Right ventricle myocardium inferior (tissue), 1 donor: Measurements from ENCODE around the gene SUGCT. TPM values are rescaled to one million over a fixed set of nuclear protein-coding genes. Genes with fewer than 3 reads are reported as not detected.

Experiments used
- ATAC-seq: fragments of 200-7000 bp; cut with Tn5 transposase; one replicate; pipeline ENCODE4 v1.9.1; 2020; ENCODE audit warnings: mild to moderate bottlenecking, moderate library complexity
- DNase-seq: peaks from one replicate; pipeline ENCODE4 v3.0.0; 2021; ENCODE audit errors: missing footprints
- intact Hi-C: fragments of 100-400 bp; cut with DNase I; formaldehyde crosslinking; loops from one replicate; pipeline ENCODE4 v1.11.0; 2022
- total RNA-seq: library from RNA; stranded (reverse); fragmentation: NEBNext Ultra II Directional; extraction: Animal tissue kit (Norgen Biotek cat#: 25700); gene quantifications from one replicate; pipeline ENCODE4 v1.2.1, GENCODE V29; 2021
- donor health status: DM: no; HTN: yes; CAD: no; lungs with severe emphysema.

SUGCT gene
- total RNA-seq, 1 donor from 2014 or later, result 4.4 TPM

- DNase-seq (no peak), ATAC-seq (no peak)
- intact Hi-C loops, result no loop called here
These were observed 207.0 kb downstream of the SUGCT start for GRCh38 chr7:40341836-40342235.

DNA sequence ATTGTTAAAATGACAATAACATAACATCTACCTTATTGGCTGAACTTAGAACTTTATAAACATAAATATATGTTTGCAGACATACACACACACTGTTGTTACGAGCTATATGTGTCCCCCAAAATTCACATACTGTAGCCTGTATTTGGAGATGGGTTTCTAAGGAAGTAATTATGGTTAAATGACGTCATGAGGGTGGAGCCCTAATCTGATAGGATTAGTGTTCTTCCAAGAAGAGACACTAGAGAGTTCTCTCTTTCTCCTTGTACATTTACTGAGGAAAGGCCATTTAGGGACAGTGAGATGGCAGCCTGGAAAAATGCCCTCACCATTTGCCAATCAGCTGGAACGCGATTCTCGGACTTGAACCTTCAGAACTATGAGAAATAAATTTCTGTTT, 211.7 kb downstream of the SUGCT start:
- ATAC-seq (no peak), DNase-seq (no peak)
- intact Hi-C loops, result no loop called here

DNA sequence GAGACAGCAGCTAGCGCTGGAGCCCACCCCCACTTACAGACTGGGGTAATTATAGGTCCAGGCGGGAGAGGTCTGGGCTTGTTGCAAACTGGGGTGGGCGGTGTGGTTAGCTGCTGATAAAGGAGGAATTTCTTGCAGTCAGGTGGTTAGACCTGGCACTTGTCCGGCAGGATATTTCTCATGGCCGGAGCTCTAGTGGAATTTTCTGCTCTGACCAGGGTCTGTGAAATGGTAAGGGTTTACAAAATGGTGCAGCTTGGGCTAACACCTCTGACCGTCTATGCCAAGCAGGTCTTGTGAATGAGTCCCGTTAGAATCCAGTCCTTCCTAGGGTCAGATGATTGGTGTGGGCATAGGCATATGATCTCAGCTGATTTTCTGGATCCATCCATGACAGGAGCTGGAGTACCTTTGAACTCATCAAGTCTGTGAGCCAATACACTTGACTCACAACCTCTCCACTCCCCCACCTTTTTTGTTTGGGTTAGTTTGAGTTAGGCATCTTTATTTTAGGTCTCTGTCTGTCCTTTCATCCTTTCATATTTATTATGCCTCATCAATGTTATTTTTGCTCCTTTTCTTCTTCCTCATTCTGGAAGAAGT, 213.4 kb downstream of the SUGCT start:
- intact Hi-C loops, result no loop called here
- DNase-seq (no peak), ATAC-seq (no peak)

GRCh38 chr7:40350100-40350499, 215.3 kb downstream of the SUGCT start:
- ATAC-seq, result no peak
- intact Hi-C loops, result no loop called here
- no peak for DNase-seq

- intact Hi-C loops, result no loop called here
- no peak for DNase-seq
- no peak for ATAC-seq
These were observed 219.9 kb downstream of the SUGCT start for GRCh38 chr7:40354711-40355110.

- intact Hi-C loops, result no loop called here
- DNase-seq (no peak), ATAC-seq (no peak)
These were observed 221.5 kb downstream of the SUGCT start for GRCh38 chr7:40356312-40356711.

- intact Hi-C loops, result no loop called here
- ATAC-seq (no peak), DNase-seq (no peak)
These were observed 222.3 kb downstream of the SUGCT start for GRCh38 chr7:40356871-40357709.

GRCh38 chr7:40369641-40370277, 235.0 kb downstream of the SUGCT start:
- DNase-seq, result no peak
- intact Hi-C loops, result no loop called here
- ATAC-seq, result no peak

DNA sequence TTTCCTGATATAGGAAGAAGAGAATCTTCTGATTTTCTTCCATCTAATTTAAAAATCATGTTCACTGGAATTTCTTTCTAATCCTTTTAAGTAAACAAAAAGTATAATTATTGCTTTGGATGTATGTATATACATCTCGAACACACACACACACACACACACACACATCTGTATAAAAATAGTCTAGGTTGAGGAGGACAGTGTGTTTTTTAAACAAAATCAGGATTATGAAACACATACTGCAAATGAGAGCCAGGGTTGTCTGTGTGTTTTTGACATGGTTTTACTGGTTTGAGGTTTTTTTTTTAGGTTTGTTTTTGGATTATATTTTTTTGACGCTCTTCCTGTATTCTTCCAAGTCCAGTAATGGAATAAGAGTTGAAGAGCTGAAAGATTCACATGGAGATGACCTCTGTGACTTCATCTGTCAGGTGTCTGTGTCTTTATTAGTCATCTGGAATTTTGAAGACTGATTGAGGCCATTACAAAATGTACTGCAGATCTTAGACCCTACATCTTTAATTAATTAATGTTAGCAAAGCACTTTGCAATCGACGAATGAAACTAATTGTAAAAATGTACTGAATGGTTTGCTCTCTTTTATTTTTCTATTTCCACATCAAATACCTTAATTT, 237.1 kb downstream of the SUGCT start:
- ATAC-seq (no peak), DNase-seq (no peak)
- intact Hi-C loops, result no loop called here

DNA sequence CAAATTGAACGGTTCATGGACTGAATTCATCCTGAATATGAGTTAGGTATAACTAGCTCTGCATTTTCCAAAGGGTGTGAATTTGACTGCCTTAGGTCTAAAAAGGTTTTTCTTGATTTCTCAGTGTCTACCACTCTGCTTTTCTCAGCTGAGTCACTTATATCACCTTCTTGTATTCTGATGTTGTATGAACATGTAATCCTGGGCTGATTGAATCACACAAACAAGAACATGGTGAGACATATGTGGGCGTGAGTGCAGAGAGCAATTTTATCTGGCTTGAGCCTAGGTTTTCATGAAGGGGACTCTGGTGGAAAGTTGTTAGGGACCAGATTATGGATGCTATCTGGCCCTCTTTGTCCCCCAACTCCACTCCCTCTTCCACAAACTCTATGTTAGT, 239.8 kb downstream of the SUGCT start:
- intact Hi-C loops, result no loop called here
- DNase-seq (no peak), ATAC-seq (no peak)

GRCh38 chr7:40380111-40380510, 245.3 kb downstream of the SUGCT start:
- DNase-seq (no peak), ATAC-seq (no peak)
- intact Hi-C loops, result no loop called here

DNA sequence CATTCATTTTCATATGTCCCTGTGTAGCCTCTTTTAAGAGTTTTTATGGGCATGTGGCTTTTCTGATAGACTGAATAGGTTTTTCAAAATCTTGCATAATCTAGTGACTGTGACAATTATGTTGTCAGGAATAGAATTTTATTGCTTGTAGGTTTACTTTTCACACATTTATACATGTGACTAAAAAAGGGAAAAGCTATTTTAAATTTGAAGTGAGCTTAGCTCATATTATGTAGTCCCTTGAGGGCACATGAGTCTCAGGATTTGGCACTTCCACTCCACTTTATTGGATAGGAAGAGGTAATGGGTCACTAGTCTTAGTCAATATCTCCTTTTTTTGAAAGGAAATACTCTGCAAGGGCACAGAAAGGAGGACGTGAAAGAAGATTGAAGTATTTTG, 247.3 kb downstream of the SUGCT start:
- ATAC-seq, result no peak
- intact Hi-C loops, result no loop called here
- DNase-seq, result no peak

DNA sequence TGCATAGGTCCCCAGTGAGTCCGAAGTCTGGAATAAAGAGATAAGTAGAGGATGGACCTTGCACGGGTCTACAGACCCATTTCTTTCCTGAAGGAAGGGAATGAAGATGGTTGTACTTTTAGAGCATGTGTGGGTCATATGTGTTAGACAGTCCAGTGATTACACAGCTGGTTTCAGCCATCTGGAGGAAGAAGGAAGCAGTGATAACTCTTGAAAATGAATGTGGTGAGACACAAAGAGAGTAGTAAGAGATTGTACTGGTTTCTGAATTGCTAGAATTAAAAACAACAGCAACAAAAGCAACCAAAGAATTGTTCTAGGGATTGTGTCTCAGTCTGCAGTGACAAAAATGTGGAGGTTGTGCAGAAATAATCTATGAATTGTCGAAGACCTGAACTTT, 258.9 kb downstream of the SUGCT start:
- DNase-seq (no peak), ATAC-seq (no peak)
- intact Hi-C loops, result no loop called here

DNA sequence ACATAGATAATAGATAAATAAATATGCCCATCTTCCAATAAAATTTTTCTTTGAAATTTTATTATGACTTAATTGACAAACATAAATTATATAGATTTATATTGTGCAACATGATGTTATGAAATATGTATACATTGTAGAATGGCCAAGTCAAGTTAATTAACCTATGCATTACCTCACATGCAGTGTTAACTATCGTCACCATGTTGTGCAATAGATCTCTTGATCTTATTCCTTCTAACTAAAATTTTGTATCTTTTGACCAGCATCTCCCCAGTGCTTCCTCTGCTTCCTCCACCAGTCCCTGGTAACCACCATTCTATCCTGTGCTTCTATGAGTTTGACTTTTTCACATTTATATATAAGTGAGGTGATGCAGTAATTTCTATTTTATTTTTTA, 259.6 kb downstream of the SUGCT start:
- ATAC-seq, result no peak

GRCh38 chr7:40400525-40400924, 265.7 kb downstream of the SUGCT start:
- DNase-seq (no peak), ATAC-seq (no peak)
- intact Hi-C loops, result no loop called here

More for the DNA sequence above, 259.6 kb downstream of the SUGCT start:
- intact Hi-C loops, result no loop called here
- DNase-seq, result no peak

GRCh38 chr7:40401406-40401805, 266.6 kb downstream of the SUGCT start:
- DNase-seq (no peak), ATAC-seq (no peak)
- intact Hi-C loops, result no loop called here

GRCh38 chr7:40402661-40403060, 267.9 kb downstream of the SUGCT start:
- intact Hi-C loops, result no loop called here

GRCh38 chr7:40403703-40404476, 269.1 kb downstream of the SUGCT start:
- ATAC-seq, result no peak

More at GRCh38 chr7:40402661-40403060, 267.9 kb downstream of the SUGCT start:
- DNase-seq (no peak), ATAC-seq (no peak)

GRCh38 chr7:40405991-40406390, 271.2 kb downstream of the SUGCT start:
- ATAC-seq (no peak), DNase-seq (no peak)
- intact Hi-C loops, result no loop called here

More at GRCh38 chr7:40403703-40404476, 269.1 kb downstream of the SUGCT start:
- intact Hi-C loops, result no loop called here
- DNase-seq, result no peak
